Right renal pelvis (tissue), 4 donors: ENCODE measurements around the gene DSG4. TPM values are rescaled to one million over a fixed set of nuclear protein-coding genes. Genes with fewer than 3 reads are reported as not detected.

Source experiments
- DNase-seq, 4 donors: peaks; one replicate each; pipeline ENCODE4 v3.0.0-alpha.2; 2013; ENCODE audit warnings: low read depth in 4 of 4, low spot score in 3 of 4, missing footprints in 1 of 4
- polyA plus RNA-seq, 4 donors: library from polyadenylated mRNA; unstranded; fragments of 120-200 nt; gene quantifications; one replicate each; pipeline ENCODE4 v1.2.1, GENCODE V29; 2013; ENCODE audit not compliant: insufficient read length in 4 of 4

Gene DSG4
- polyA plus RNA-seq, 4 donors = 0.03 to 0.09 TPM; not detected in 2

GRCh38 chr18:31444142-31444541, 67.6 kb downstream of the DSG4 start:
- DNase-seq = no peak

GRCh38 chr18:31445908-31446307, 69.3 kb downstream of the DSG4 start:
- DNase-seq = no peak

- DNase-seq = no peak
Observed at GRCh38 chr18:31446854-31447253, 70.3 kb downstream of the DSG4 start.

GRCh38 chr18:31447530-31448191, 71.1 kb downstream of the DSG4 start, which contains the start of gene DSG3:
DSG3 (plus strand) TSS chr18:31447741; CDS start chr18:31447878, 137 bp downstream.
- DNase-seq = no peak

- no peak for DNase-seq
Observed at GRCh38 chr18:31450409-31450808, 73.8 kb downstream of the DSG4 start.

- DNase-seq = no peak
Observed at GRCh38 chr18:31451625-31452024, 75.0 kb downstream of the DSG4 start.

GRCh38 chr18:31454066-31454708, 77.6 kb downstream of the DSG4 start:
- DNase-seq = no peak

Other genes with a start within 250 kb of the DSG4 start
- gene DSC1, start 213.9 kb upstream of the DSG4 start, polyA plus RNA-seq = 1 to 10 TPM; 1.9 to 3.6 (median 2.2) TPM
- under 1 TPM; 0.04 to 0.11 (median 0.05) TPM for gene DSG1, start 58.6 kb upstream of the DSG4 start, polyA plus RNA-seq
- under 1 TPM in 1 of 4 donors, not detected in 3; 0.01 TPM for gene DSG3, start 71.0 kb downstream of the DSG4 start, polyA plus RNA-seq
- gene DSG2, start 121.4 kb downstream of the DSG4 start, polyA plus RNA-seq = 10 to 100 TPM; 53.8 to 65.6 (median 59.1) TPM
- gene TTR, start 215.1 kb downstream of the DSG4 start, polyA plus RNA-seq = under 1 TPM; 0.25 to 0.76 (median 0.33) TPM